ENCODE measurements around the gene CHPT1. TPM values are rescaled to one million over a fixed set of nuclear protein-coding genes. Genes with fewer than 3 reads are reported as not detected.

The CHPT1 gene
- total and polyA plus RNA-seq, 9 of the 15 experiments (the other 6 are each of a cell fraction or from before 2014, with no cell fraction given) = 15.3 to 210 (median 91.9) TPM

GRCh38 chr12:101696251-101697196 lies 916 bp upstream of the CHPT1 start (continued):
- no peak for TF ChIP-seq ZHX1 (conservative IDR thresholded peaks at IDR 0.05; ENCODE audit: low read length)
- TF ChIP-seq MEIS2 (IDR thresholded peaks at IDR 0.05; ENCODE audit: partially characterized antibody) = peak; percentile 98
- no peak for TF ChIP-seq ESRRB (CRISPR knock-in tag; IDR thresholded peaks at IDR 0.05; ENCODE audit: borderline replicate concordance)
- TF ChIP-seq JUNB (CRISPR knock-in tag; conservative IDR thresholded peaks at IDR 0.05) = no peak
- no peak for TF ChIP-seq MIER1 (IDR thresholded peaks at IDR 0.05; ENCODE audit: low read depth)
- TF ChIP-seq ZBTB40 (IDR thresholded peaks at IDR 0.05) = no peak
- no peak; the same call in 1 of the 2 replicates for TF ChIP-seq ZBTB40 (CRISPR knock-in tag; IDR thresholded peaks at IDR 0.05)
- no peak for TF ChIP-seq POLR2B (IDR thresholded peaks at IDR 0.05; ENCODE audit: low read depth, partially characterized antibody)
- TF ChIP-seq ZBTB1 (CRISPR knock-in tag; IDR thresholded peaks at IDR 0.05; ENCODE audit: borderline replicate concordance, low read depth) = no peak; the same call in 1 of the 2 replicates
- TF ChIP-seq COPS2 (conservative IDR thresholded peaks at IDR 0.05) = no peak
- TF ChIP-seq SREBF2 (CRISPR knock-in tag; IDR thresholded peaks at IDR 0.05) = no peak
- TF ChIP-seq CREB3 (tag; conservative IDR thresholded peaks at IDR 0.05; ENCODE audit: low read depth) = no peak

All from K562 (cell line).